DMS53 (cell line): Measurements from ENCODE around the gene CALY.
"Not testable (repeated sequence)": the region's sequence is repeated elsewhere in the genome, so short reads cannot be mapped to it uniquely, and the experiment has no call there.

Experiments
- DNase-seq: peaks from one replicate; lab custom pipeline; 2025; lab: John Stamatoyannopoulos, UW

CALY gene, protein sequence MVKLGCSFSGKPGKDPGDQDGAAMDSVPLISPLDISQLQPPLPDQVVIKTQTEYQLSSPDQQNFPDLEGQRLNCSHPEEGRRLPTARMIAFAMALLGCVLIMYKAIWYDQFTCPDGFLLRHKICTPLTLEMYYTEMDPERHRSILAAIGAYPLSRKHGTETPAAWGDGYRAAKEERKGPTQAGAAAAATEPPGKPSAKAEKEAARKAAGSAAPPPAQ

DNA sequence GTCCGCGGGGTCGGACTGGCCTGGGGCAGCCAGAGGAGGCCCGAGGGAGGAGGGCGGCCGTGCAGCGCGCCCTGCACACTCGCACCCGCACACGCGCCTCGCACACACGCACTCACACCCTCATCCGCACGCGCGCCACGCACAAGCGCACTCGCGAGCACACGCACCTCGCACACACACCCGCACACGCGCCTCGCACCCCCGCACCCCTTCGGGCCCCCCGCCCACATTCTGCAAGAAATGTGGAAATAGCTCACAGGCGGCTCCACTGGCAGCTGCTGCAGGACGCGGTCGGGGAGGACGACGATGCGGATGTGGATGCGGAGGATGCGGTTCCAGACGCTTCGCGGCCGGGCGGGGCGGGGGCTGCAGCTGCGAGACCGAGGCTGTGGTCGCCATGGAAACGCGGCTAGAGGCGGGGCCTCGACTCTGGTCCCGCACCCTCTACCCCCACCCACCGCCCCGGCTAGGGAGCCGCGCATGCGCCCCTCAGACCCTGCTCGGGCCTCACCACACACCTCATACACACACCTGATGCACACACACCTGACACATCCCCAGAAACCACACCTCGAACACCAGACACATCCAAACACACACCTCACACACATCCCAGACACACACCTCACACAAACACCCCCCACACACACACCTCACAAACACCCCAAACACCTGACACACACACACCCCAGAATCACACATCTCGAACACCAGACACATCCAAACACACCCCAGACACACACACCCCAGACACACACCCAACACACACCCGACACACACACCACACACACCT lies at the start of gene CALY:
Gene CALY (minus strand): TSS at position 320 of the 793 bp plus-strand sequence. CDS start 7,907 bp downstream, outside the sequence.
- peak; percentile 89 for DNase-seq

DNA sequence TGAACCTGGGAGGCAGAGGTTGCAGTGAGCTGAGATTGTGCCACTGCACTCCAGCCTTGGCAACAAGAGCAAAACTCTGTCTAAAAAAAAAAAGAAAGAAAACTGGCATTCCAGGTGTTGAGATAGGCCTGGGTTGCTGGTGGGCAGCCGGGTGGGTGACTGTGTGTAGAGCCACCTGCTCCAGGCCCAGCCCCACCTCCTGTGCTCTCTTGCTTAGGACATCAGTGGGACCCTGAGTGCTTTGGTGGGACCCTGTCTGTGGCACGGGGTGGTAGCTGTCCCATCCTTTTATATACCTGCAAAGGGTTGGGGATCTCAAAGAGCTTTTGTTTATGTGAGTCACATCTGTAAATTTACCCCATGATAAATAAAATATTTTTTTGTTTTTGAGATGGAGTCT lies 48.5 kb upstream of the CALY start:
- DNase-seq = no peak

DNA sequence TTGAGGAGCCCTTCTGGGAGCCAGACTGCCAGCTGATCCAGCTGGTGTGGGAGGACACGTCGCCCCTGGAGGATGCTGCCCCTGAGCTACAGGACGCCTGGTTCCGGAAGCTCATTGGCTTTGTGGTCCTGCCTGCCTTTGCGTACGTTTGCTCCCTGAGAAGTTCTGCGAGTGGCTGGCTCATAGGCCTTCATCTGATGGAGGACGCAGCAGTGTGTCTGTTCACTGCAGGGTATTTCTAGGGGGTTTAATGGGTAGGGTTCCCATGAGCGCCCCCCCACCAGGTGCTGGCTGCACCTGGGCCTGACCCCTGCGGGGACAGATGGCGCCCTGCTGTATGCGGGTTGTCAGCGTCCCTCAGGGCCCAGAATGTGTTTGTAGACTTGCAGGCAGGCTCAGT lies 47.4 kb upstream of the CALY start:
- no peak for DNase-seq

DNA sequence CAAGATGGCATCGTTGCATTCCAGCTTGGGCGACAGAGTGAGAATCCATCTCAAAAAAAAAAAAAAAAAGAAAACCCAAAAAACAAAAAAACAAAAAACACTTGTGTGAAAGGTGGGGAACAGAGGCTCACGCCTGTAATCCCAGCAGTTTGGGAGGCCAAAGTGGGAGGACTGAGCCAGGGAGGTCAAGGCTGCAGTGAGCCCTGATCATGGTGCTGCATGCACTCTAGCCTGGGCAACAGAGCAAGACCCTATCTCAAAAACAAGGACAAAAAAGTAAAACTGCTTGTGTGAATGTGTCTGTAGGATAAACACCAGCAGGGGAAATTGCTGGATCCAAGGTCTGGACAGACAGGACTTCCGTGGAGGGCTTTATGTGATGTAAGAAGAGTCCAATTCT lies 46.9 kb upstream of the CALY start:
- no peak for DNase-seq

DNA sequence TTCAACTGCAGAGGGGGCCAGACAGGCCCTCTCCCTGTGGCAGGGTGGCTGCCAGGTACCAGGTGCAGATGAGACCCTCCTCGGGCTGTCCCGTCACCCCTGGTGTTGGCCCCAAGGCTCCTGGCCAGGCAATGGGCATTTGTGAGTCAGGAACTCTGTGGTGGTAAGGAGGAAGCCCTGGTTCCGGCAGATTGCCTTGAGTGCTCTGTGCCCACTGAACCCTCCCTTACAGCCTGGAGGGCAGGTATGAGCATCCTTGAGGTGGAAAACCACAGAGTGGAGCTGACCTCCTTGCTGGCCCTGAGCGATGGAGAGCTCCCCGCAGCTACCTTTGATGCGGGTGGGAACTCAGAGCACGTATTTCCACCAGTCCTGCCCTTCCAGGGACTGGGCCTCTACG lies 44.3 kb upstream of the CALY start:
- DNase-seq = no peak

DNA sequence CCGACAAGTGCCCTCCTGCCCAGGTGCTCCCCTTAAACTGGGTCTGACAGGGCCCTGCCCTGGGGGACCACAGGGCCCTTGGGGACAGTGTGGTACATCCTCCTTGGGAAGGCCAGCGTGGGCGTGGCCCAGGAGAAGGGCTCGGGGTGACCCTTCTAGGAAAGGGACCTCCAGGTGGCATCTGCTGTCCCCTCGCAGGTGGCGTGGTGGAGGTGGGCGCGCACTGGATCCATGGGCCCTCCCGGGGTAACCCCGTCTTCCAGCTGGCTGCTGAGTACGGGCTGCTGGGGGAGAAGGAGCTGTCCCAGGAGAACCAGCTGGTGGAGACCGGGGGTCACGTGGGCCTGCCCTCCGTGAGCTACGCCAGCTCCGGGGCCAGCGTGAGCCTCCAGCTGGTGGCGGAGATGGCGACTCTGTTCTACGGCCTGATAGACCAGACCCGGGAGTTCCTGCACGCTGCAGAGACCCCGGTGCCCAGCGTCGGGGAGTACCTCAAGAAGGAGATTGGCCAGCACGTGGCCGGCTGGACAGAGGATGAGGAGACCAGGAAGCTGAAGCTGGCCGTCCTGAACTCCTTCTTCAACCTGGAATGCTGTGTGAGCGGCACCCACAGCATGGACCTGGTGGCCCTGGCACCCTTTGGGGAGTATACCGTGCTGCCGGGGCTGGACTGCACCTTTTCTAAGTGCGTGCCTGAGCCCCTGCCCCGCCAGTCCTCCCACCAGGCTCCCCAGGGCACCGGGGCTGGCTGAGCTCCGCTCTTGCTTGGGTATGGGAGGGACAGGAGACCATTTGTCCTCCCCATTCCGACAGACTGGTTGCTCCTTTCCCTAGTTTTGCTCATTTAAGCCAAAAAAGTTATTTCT lies 43.3 kb upstream of the CALY start:
- DNase-seq = no peak

DNA sequence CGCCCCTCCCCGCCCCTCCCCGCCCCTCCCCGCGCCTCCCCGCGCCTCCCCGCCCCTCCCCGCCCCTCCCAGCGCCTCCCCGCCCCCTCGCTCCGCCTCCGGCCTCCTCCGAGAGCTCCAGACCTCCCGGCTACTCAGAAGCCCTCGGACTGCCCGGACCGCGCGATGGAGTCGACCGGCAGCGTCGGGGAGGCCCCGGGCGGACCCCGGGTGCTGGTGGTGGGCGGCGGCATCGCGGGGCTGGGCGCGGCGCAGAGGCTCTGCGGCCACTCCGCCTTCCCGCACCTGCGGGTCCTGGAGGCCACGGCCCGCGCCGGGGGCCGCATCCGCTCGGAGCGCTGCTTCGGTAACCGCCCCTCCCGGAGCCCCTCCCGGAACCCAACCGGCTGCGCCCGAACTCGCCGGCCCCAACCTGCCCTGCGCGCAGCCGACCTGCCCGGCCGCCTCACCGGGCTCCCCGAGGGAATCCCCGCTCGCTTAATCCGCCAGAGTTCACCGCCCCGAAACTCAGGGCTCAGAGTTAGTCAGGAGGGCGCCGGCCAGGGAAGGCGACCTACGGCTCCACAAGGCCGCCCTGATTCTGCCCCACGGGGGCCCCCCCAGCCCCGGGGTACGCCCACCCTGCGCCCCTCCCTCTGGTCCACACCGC lies 42.6 kb upstream of the CALY start, which contains the start of gene PAOX:
Gene PAOX (plus strand): TSS at position 111 of the 649 bp plus-strand sequence. CDS start 55 bp downstream, at position 166.
- DNase-seq = peak; percentile 79

DNA sequence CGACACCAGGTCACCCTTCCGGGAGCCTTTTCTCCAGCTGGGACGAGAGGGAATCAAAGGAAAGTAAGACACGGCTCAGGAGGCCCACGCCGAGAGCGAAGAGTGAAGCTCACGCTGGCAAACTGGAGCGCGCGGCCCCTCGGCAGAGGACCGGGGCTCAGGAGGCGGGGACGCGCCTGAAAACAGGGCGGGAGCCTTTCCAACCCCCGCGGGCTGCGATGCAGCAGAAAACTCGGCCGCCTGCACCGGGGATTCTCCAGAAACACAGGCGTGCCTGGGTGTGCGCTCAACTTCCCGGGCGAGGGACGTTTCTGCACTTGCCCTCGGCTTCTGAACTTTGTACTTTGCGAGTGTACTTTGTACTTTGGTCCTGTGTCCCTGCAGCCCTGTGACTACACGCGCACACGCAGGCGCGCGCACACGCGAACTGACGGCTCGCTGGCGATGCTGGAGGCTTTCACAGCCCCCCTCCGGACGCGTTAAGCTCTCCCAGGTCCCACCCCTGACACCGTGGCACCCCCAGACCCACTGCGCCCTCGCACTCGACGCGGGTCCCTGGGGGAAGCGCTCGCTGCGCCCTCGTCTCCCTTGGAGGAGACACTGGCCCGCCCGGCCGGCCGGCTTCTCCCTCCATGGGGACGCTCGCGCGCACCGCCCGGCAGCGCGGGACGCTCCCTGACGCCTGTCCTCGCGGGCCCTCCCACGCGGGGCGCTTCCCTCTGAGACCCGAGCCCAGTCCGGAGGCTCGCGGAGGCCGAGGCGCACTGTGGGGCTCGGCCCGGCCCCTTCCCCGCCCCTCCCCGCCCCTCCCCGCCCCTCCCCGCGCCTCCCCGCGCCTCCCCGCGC lies 41.8 kb upstream of the CALY start:
- DNase-seq = peak; percentile 75

DNA sequence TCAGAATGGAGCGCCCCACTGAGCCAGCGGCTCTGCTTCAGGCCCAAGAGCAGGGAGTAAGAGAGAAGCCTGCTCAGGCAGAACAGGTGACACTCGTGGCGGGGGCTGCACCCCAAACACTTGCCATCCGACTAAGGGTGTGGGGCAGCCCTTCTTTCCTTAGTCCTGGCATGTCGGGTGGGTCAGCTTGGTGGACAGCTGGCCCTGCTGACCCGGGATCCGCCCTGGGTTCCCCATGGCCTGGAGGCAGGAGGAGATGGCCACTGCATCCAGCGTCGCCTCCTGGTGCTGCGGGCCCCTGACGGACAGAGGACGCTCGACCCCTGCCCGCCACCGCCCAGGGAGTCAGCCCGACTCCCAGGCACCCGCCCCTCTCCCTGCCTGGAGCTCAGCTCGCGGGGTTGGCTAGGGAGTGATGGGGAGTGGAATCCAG lies 41.1 kb upstream of the CALY start:
- no peak for DNase-seq

DNA sequence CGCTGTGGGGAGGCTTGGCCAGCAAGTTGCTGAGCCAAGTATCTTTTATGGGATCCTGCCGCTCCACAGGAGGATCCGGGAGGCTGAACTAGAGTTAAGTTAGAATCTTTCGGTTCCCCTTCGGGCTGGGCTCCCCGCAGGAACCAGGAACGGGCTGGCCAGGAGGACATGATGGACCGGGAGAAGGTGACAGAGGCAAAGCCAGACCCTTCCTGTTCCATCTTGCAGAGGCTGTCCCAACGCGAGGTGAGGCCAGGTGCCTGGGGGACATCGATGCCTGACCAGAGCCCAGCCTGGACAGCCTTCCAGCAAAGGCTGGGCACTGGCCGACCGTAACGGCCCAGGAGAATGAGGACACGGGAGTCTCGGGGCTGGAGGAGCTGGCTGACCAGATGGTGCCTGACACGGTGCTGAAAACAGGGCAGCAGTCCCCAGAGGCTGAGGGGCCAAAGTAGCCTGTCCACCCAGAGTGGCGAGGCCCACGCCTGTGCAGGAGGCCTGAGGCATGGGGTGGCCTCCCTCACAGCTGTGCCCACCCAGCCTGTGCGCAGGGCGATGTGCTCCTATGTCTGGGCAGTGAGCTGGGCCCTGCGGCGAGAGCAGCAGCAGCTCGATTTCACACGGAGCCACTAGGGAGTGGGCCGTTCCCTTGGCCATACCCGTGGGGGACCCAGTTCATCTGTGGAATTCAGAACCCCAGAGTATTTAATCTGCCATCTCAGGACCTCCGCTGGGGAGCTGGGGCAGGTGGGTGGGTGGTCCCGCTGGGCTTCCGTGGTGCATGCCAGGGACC lies 40.5 kb upstream of the CALY start:
- DNase-seq = no peak

DNA sequence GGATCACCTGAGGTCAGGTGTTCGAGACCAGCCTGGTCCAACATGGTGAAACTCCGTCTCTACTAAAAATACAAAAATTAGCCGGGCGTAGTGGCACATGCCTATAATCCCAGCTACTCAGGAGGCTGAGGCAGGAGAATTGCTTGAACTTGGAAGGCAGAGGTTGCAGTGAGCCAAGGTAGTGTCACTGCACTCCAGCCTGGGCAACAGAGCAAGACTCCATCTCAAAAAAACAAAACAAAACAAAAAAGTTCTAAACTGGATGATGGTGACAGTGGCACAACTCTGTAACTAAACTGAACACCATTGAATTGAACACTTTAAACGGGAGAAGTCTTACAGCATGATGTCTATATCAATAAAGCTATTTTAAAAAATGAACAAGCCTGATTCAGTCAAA lies 39.5 kb upstream of the CALY start:
- DNase-seq = not testable (repeated sequence)

DNA sequence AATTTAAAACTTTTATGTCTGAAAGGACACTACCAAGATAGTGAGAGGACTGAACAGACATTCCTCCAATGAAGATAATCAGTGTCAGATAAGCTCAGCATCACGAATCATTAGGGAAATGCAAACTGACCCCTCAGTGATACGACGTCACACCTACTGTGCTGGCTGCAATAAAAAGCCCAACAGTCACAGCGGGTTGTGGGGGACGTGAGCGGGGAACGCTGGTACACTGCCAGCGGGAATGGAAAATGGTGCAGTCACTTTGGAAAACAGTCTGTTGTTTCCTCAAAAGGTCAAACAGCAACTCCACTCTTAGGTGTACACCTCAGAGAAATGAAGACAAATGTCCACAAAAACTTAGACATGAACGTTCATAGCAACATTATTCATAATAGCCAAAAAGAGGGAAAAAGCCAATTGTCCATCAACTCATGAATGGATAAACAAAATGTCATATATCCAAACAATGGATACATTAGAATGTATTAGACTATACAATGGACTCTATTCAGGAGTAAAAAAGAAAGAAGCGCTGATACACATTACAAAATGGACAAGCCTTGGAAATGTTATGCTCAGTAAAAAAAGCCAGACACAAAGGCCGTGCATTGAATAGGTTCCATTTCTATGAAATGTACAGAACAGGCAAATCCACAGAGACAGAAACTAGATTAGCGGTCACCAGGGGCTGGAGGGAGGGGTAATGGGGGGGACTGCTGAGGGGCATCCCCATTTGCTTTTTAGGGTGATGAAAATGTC lies 38.8 kb upstream of the CALY start:
- no peak for DNase-seq

DNA sequence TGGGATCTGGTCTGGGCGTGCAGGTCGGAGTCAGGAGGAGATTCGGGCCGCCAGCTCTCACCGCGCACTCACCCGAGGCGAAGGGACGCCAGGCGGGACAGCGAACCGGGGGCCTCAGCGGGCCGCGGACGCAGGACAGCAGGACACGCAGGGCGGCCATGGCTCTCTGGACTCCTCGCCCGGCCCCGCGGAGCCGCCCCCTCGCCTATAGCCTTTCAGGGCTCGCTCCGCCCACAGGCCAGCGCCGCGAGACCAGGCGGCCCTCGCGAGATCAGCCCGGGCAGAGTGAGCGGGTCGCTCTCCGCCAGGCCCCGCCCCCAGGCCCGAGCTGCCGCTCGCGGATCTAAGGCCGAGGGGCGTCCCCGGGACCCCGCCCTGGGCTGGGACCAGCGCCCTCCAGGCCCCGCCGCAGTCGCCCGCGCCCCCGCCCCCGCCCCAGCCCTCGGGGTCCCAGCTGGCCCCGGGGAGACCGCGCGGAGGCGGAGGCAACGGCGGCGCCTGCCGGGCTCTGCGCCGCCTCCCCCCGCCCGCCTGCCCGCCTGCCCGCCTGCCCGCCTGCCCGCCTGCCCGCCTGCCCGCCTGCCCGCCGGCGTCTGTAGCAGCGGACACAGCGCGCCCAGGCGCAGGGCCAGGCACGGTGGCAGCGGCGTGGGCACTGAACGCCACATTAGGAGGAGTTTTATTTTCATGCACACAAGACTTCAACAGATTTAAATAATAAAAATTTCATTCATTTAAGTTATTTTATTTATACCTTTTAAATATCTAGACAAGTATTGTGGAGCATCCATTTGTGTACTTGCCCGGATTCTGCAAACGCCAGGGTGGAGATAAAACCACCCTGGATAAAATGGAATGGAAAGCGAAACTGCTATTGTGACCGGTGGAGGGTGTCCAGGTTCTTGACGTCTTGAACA lies 36.7 kb upstream of the CALY start, which contains the start of gene ECHS1:
Gene ECHS1 (minus strand): TSS at position 181 of the 917 bp plus-strand sequence. CDS start 21 bp downstream, at position 160.
- DNase-seq = peak; percentile 96

DNA sequence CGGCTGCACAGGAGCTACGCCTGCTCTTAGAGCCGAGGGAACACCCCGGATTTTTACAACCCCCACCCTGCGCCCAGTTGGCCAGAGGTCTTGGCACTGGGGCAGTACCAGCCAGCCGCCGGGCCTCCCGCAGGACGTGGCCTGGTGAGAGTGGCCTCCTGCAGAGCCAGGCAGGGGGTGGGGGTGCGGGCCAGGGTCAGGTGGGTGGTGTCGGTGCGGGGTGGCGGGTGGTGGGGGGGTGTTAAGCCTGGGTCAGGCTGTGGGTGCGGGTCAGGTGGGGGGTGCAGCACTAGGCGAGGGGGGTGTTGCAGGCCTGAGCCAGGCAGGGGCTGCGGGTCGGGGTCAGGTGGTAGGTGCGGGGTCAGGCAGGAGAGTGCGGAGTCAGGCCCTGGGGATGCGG lies 35.8 kb upstream of the CALY start:
- no peak for DNase-seq

DNA sequence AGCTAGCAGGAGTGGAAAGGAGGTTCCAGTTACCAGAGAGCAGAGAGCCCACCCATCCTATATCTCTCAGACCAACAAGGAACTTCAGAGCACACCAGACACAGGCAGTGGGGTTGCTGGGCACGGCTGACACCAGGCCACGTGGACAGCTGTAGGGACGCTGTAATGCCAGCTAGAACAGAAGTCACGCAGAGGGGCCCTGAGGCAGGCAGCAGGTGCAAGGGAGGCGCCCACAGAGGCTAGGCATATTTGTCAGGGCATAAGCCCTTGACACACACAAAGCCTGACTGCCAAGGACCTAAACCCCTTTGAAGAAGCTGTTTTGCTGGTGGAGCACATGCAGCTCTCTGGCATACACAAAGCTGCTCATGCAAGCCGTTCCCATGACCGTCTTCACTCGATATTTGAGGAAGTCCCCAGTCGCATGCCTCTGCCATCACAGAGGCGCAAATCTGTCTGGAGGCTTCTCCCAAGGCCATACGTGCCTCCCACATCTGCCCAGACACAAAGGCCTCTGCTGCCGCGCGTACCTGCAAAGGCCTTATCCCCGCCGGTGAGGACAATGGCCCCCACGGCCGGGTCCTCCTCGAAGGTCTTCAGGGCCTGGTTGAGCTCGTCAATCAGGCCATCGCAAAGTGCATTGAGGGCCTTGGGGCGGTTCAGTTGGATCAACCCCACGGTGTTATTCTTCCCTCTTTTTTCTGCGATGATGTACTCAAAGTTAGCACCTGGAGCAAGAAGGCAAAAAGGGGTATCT lies 33.5 kb upstream of the CALY start:
- no peak for DNase-seq

DNA sequence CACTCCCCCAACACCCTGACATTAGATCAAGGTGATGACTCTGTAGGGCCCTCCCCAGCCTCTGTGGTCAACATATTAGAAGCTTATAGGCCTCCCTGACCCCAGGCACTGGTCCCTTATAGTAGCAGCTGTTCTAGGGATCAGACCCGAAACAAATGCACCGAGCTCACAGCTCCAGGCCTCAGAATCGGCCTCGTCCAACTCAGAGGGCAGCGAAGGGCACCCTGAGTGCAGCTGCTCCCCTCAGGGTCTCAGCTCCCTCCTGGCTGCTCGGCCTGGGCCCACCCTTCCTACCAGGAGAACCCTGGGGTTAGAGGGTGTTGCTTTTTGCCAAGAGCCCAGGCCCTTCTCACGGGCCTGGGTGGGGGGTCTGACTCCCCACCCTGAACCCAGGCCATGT lies 31.5 kb upstream of the CALY start:
- no peak for DNase-seq

DNA sequence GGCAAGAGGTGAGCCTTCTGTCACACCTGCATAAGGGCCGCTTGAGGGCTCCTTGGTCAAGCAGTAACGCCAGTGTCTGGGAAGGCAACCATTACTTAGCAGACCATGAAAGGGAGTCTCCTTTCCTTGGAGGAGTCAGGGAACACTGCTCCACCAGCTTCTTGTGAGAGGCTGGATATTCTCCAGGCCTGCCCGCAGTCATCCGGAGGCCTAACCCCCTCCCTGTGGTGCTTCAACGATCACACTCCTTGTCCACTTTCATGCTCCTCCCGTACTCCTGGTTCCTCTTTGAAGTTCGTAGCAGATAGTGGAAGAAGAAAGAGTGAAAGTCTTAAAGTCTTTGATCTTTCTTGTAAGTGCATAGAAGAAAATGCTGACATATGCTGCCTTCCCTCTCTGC lies 30.8 kb upstream of the CALY start:
- DNase-seq = not testable (repeated sequence)
